Lung (tissue), 12 donors: ENCODE measurements around the gene VGLL2. TPM values are rescaled to one million over a fixed set of nuclear protein-coding genes. Genes with fewer than 3 reads are reported as not detected.

Source experiments
- ATAC-seq: fragments of 200-7000 bp; cut with Tn5 transposase; one replicate; pipeline ENCODE4 v1.9.1; 2020; ENCODE audit warnings: moderate number of reproducible peaks; ENCODE audit not compliant: insufficient read depth, low FRiP score
- DNase-seq, 3 donors: peaks; one replicate each; pipeline ENCODE4 v3.0.0-alpha.2; 2013 to 2017
- H3K27ac ChIP-seq, 2 donors: one replicate each; pipeline ENCODE4 v1.5.1; 2013; ENCODE audit warnings: mild to moderate bottlenecking in 2 of 2, moderate library complexity in 2 of 2, control low read depth in 1 of 2, inconsistent platforms in 1 of 2, low read depth in 1 of 2, low read length in 1 of 2
- H3K27me3 ChIP-seq, 3 donors: one replicate each; pipeline ENCODE4 v1.5.1; 2013; ENCODE audit warnings: low read length in 2 of 3; ENCODE audit not compliant: control insufficient read depth in 3 of 3, insufficient read depth in 3 of 3
- H3K36me3 ChIP-seq, 4 donors: one replicate each; pipeline ENCODE4 v1.5.1; 2013; ENCODE audit warnings: low read length in 4 of 4, mild to moderate bottlenecking in 1 of 4, moderate library complexity in 1 of 4; ENCODE audit not compliant: control insufficient read depth in 4 of 4, insufficient read depth in 4 of 4
- H3K4me1 ChIP-seq, 5 donors: one replicate each; pipeline ENCODE4 v1.5.1; 2013; ENCODE audit warnings: low read length in 5 of 5, mild to moderate bottlenecking in 2 of 5, moderate library complexity in 1 of 5; ENCODE audit not compliant: control insufficient read depth in 5 of 5, insufficient read depth in 5 of 5
- H3K4me3 ChIP-seq: one replicate; pipeline ENCODE4 v1.5.1; 2013; ENCODE audit warnings: mild to moderate bottlenecking, control low read depth, moderate library complexity
- H3K9ac ChIP-seq, 2 donors: one replicate each; pipeline ENCODE4 v1.5.1; 2013; ENCODE audit warnings: low read length in 2 of 2, control low read depth in 1 of 2; ENCODE audit not compliant: insufficient read depth in 1 of 2
- H3K9me3 ChIP-seq, 4 donors: one replicate each; pipeline ENCODE4 v1.5.1; 2013; ENCODE audit warnings: low read length in 3 of 4, mild to moderate bottlenecking in 1 of 4, moderate library complexity in 1 of 4; ENCODE audit not compliant: control insufficient read depth in 4 of 4, insufficient read depth in 3 of 4
- CTCF ChIP-seq: IDR thresholded peaks from 2 replicates; pipeline ENCODE4 v1.5.1; 2012; ENCODE audit warnings: mild to moderate bottlenecking; ENCODE audit errors: control extremely low read depth, extremely low read depth
- WGBS, 2 donors: extraction: QIAGEN DNeasy Blood & Tissue Kit; methylation state at CpG; one replicate each; pipeline ENCODE4 v1.1.7; 2013; 5-methylcytosine and 5-hydroxymethylcytosine counted together
- polyA plus RNA-seq, 2 donors: library from polyadenylated mRNA; stranded (reverse); fragments of 200-250 nt; gene quantifications; one replicate each; pipeline ENCODE4 v1.2.1, GENCODE V29; 2013
- total RNA-seq, 2 donors: library from RNA; depleted of rRNA in 1 of 2; stranded (reverse); fragments of >200 nt in 1 of 2; gene quantifications; one replicate each; pipeline ENCODE4 v1.2.1, GENCODE V29; 2014 to 2021
- donor health status: control.
- donor health status: control.
- donor health status: Bipolar disorder and iron deficiency.
- donor health status: healthy.
- donor health status: DM: yes; HTN: yes; CAD: no.

VGLL2 gene
- total and polyA plus RNA-seq, 4 donors: not detected

- no peak for ATAC-seq
- peaks cover 0 to 2% (median 0%) of the 10 kb centered on the region in 4 donors for H3K9me3 ChIP-seq
- no peak overlapping the region for H3K9ac ChIP-seq
- no peaks in the 10 kb centered on the region for H3K36me3 ChIP-seq
- H3K27me3 ChIP-seq: peaks cover 0 to 2% (median 0%) of the 10 kb centered on the region in 3 donors
- no peak for DNase-seq
- H3K4me3 ChIP-seq: no peak overlapping the region
- WGBS, 2 donors: 77 to 89% methylated on average over 2 of the region's 2 CpGs
- TF ChIP-seq CTCF: no peak
- no peaks in the 10 kb centered on the region for H3K4me1 ChIP-seq
- no peak overlapping the region for H3K27ac ChIP-seq
Observed at GRCh38 chr6:117253785-117254184, 11.6 kb upstream of the VGLL2 start.

GRCh38 chr6:117262799-117263198, 2.6 kb upstream of the VGLL2 start:
- Histone ChIP-seq H3K9ac (no peak overlapping the region), H3K9me3 (peaks cover 0 to 11% (median 0%) of the 10 kb centered on the region in 4 donors), H3K27me3 (peaks cover 7 to 84% (median 78%) of the 10 kb centered on the region in 3 donors), H3K36me3 (no peaks in the 10 kb centered on the region), H3K27ac (no peak overlapping the region), H3K4me1 (peaks cover 0 to 20% (median 0%) of the 10 kb centered on the region in 5 donors), H3K4me3 (no peak overlapping the region)
- WGBS, 2 donors: 37 to 41% methylated on average over 8 of the region's 8 CpGs
- ATAC-seq (no peak), DNase-seq (peak in 1 of 3 donors; percentile 10)
- no peak for TF ChIP-seq CTCF

GRCh38 chr6:117263353-117263927, 1.9 kb upstream of the VGLL2 start:
- Histone ChIP-seq H3K36me3 (no peaks in the 10 kb centered on the region), H3K27ac (no peak overlapping the region), H3K27me3 (peaks cover 10 to 90% (median 84%) of the 10 kb centered on the region in 3 donors), H3K4me1 (peaks cover 0 to 20% (median 0%) of the 10 kb centered on the region in 5 donors), H3K9ac (no peak overlapping the region), H3K4me3 (no peak overlapping the region), H3K9me3 (peaks cover 0 to 13% (median 0%) of the 10 kb centered on the region in 4 donors)
- peak in 1 of 3 donors; percentile 9 for DNase-seq
- no peak for TF ChIP-seq CTCF
- no peak for ATAC-seq
- 13 to 15% methylated on average over 27 of the region's 27 CpGs for WGBS, 2 donors

GRCh38 chr6:117264369-117264691, 1.0 kb upstream of the VGLL2 start:
- no peak for TF ChIP-seq CTCF
- ATAC-seq: no peak
- Histone ChIP-seq H3K9ac (no peak overlapping the region), H3K27me3 (peaks cover 14 to 96% (median 92%) of the 10 kb centered on the region in 3 donors), H3K36me3 (no peaks in the 10 kb centered on the region), H3K9me3 (peaks cover 0 to 13% (median 0%) of the 10 kb centered on the region in 4 donors), H3K4me1 (peaks cover 0 to 20% (median 0%) of the 10 kb centered on the region in 5 donors), H3K27ac (no peak overlapping the region), H3K4me3 (no peak overlapping the region)
- DNase-seq: peak in 1 of 3 donors; percentile 29
- 3 to 4% methylated on average over 8 of the region's 8 CpGs for WGBS, 2 donors
